ENCODE measurements around the gene AMER3. TPM values are rescaled to one million over a fixed set of nuclear protein-coding genes. Genes with fewer than 3 reads are reported as not detected.

The AMER3 gene
- total RNA-seq, 1 experiment from 2014 or later, result not detected

- no peak overlapping the region for H3K4me3 ChIP-seq (ENCODE audit: low read depth in 2 of 2, low read length in 2 of 2)
- no peaks in the 10 kb centered on the region for H3K4me1 ChIP-seq (ENCODE audit: control insufficient read depth, insufficient read depth, low read length)
- ATAC-seq, result no peak
- BruUV-seq (replicated peaks), result no TSS peak
- no peak overlapping the region for H3K27ac ChIP-seq (ENCODE audit: low read length)
- H3K36me3 ChIP-seq (ENCODE audit: control insufficient read depth, insufficient read depth, low read length), result no peaks in the 10 kb centered on the region
- ChIA-PET POLR2A (no interaction called here), CTCF (no interaction called here)
- TF ChIP-seq POLR2AphosphoS5 (IDR thresholded peaks at IDR 0.05; ENCODE audit: low read depth, low read length), result no peak
- TF ChIP-seq, protein P1, sequence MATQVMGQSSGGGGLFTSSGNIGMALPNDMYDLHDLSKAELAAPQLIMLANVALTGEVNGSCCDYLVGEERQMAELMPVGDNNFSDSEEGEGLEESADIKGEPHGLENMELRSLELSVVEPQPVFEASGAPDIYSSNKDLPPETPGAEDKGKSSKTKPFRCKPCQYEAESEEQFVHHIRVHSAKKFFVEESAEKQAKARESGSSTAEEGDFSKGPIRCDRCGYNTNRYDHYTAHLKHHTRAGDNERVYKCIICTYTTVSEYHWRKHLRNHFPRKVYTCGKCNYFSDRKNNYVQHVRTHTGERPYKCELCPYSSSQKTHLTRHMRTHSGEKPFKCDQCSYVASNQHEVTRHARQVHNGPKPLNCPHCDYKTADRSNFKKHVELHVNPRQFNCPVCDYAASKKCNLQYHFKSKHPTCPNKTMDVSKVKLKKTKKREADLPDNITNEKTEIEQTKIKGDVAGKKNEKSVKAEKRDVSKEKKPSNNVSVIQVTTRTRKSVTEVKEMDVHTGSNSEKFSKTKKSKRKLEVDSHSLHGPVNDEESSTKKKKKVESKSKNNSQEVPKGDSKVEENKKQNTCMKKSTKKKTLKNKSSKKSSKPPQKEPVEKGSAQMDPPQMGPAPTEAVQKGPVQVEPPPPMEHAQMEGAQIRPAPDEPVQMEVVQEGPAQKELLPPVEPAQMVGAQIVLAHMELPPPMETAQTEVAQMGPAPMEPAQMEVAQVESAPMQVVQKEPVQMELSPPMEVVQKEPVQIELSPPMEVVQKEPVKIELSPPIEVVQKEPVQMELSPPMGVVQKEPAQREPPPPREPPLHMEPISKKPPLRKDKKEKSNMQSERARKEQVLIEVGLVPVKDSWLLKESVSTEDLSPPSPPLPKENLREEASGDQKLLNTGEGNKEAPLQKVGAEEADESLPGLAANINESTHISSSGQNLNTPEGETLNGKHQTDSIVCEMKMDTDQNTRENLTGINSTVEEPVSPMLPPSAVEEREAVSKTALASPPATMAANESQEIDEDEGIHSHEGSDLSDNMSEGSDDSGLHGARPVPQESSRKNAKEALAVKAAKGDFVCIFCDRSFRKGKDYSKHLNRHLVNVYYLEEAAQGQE (IDR thresholded peaks at IDR 0.05; ENCODE audit: insufficient read depth in 1 of 2, low read depth in 2 of 2, low read length in 1 of 2), result no peak
- no peak for TF ChIP-seq CTCF (IDR thresholded peaks at IDR 0.05)
- intact Hi-C loops (cut with micrococcal nuclease; ENCODE audit: unreplicated experiment), result no loop called here
- no peaks in the 10 kb centered on the region for H3K9me3 ChIP-seq (ENCODE audit: control insufficient read depth, insufficient read depth, low read depth, low read length)
- no peak for DNase-seq (ENCODE audit: low read depth, low spot score)
- no peaks in the 10 kb centered on the region for H3K27me3 ChIP-seq (ENCODE audit: control insufficient read depth, insufficient read depth, low read length)
- in situ Hi-C loops (cut with HindIII; ENCODE audit: low pct_unique_long_range_greater_than_20kb, low sequenced_read_pairs), result no loop called here
Measured at GRCh38 chr2:130790312-130790711, 35.0 kb downstream of the AMER3 start.

GRCh38 chr2:130790804-130791616 lies 35.7 kb downstream of the AMER3 start:
- H3K27ac ChIP-seq (ENCODE audit: low read length), result no peak overlapping the region
- CTCF ChIA-PET, result no interaction called here
- no TSS peak for BruUV-seq (replicated peaks)
- H3K4me1 ChIP-seq (ENCODE audit: control insufficient read depth, insufficient read depth, low read length), result no peaks in the 10 kb centered on the region
- TF ChIP-seq POLR2AphosphoS5 (IDR thresholded peaks at IDR 0.05; ENCODE audit: low read depth, low read length), result no peak
- no peak for TF ChIP-seq SIN3A (IDR thresholded peaks at IDR 0.05; ENCODE audit: borderline replicate concordance, insufficient read depth, low read depth, low read length)
- TF ChIP-seq CTCF (IDR thresholded peaks at IDR 0.05), result no peak
- TF ChIP-seq TCF7L2 (IDR thresholded peaks at IDR 0.05; ENCODE audit: low read depth, low read length), result no peak
- TF ChIP-seq, protein P1 (IDR thresholded peaks at IDR 0.05; ENCODE audit: insufficient read depth in 1 of 2, low read depth in 2 of 2, low read length in 1 of 2), result no peak
- H3K4me3 ChIP-seq (ENCODE audit: low read depth in 2 of 2, low read length in 2 of 2), result no peak overlapping the region
- no peaks in the 10 kb centered on the region for H3K9me3 ChIP-seq (ENCODE audit: control insufficient read depth, insufficient read depth, low read depth, low read length)
- DNase-seq (ENCODE audit: low read depth, low spot score) (no peak), ATAC-seq (no peak)
- no peaks in the 10 kb centered on the region for H3K36me3 ChIP-seq (ENCODE audit: control insufficient read depth, insufficient read depth, low read length)
- in situ Hi-C loops (cut with HindIII; ENCODE audit: low pct_unique_long_range_greater_than_20kb, low sequenced_read_pairs), result no loop called here
- H3K27me3 ChIP-seq (ENCODE audit: control insufficient read depth, insufficient read depth, low read length), result no peaks in the 10 kb centered on the region
- intact Hi-C loops (cut with micrococcal nuclease; ENCODE audit: unreplicated experiment), result no loop called here
- POLR2A ChIA-PET, result no interaction called here

Measured in Panc1 (cell line).